HT1080 (cell line): ENCODE results near the gene TMEM19. TPM values are rescaled to one million over a fixed set of nuclear protein-coding genes. Genes with fewer than 3 reads are reported as not detected.

Experiments
- small RNA-seq: library from RNA; depleted of rRNA; stranded (forward); fragments of <200 nt; gene quantifications from one replicate; pipeline ENCODE3, GENCODE V24; 2014
- total RNA-seq: library from RNA; depleted of rRNA; stranded (reverse); fragments of >200 nt; shearing (Covaris generic); gene quantifications from 2 replicates; pipeline ENCODE4 v1.2.3, GENCODE V29; 2014; rRNA removed

Gene TMEM19
- total RNA-seq, 1 experiment from 2014 or later: 55.8 TPM

Small RNA genes lying within 50 kb of the gene (small RNA-seq; reads per million reads assigned to genes)
- gene RF00560: not detected

Other genes starting within 250 kb of the TMEM19 start
- 0.10 TPM in 1 of 2 replicates, not detected in the other for gene LGR5, start 246.3 kb upstream of the TMEM19 start, total RNA-seq
- gene ZFC3H1, start 22.2 kb upstream of the TMEM19 start, total RNA-seq: 5.3 and 9.3 TPM in 2 replicates
- 3.9 and 4.2 TPM in 2 replicates for gene THAP2, start 21.8 kb upstream of the TMEM19 start, total RNA-seq
- gene RAB21, start 68.8 kb downstream of the TMEM19 start, total RNA-seq: 33.2 and 37.8 TPM in 2 replicates
- gene TBC1D15, start 153.7 kb downstream of the TMEM19 start, total RNA-seq: 12.5 and 17.9 TPM in 2 replicates